HepG2 (cell line): ENCODE results near the gene FGD3. TPM values are rescaled to one million over a fixed set of nuclear protein-coding genes. Genes with fewer than 3 reads are reported as not detected.

Experiments
- ATAC-seq: fragments of 200-7000 bp; cut with Tn5 transposase; 3 replicates; pipeline ENCODE4 v1.9.1; 2020; ENCODE audit warnings: mild to moderate bottlenecking, moderate library complexity
- BruUV-seq: library from RNA; stranded (reverse); fragments of 400-500 nt; replicated peaks from 2 replicates; lab custom pipeline; 2021; lab: Mats Ljungman, UMichigan
- CTCF ChIA-PET: fragments of 300-600 bp; formaldehyde crosslinking; extraction: SDS; loops from one replicate; lab custom pipeline; 2021; ENCODE audit warnings: low total read pairs, inconsistent platforms, low intra/inter-chr PET ratio; lab: Yijun Ruan, JAX
- POLR2A ChIA-PET: fragments of 350-600 bp; sonication (Branson Sonifier 250); formaldehyde crosslinking; loops from one replicate; lab custom pipeline; 2020; ENCODE audit warnings: antibody characterized with exemption, inconsistent platforms; lab: Yijun Ruan, JAX
- DNase-seq: peaks from one replicate; pipeline ENCODE4 v3.0.0-alpha.2; 2015; ENCODE audit warnings: low spot score
- FAIRE-seq: peaks from 3 replicates; lab custom pipeline; 2011; peaks lifted over from hg19 to GRCh38; lab: Jason Lieb, UNC
- H2AFZ ChIP-seq: one replicate; pipeline ENCODE4 v1.6.1; 2011; ENCODE audit warnings: low read length, inconsistent platforms
- H3K27ac ChIP-seq: fragments of 300-600 bp; 3 replicates; pipeline ENCODE4 v1.8.0; 2011; ENCODE audit warnings: mixed run types, mild to moderate bottlenecking, mixed read lengths, low read length, inconsistent platforms; ENCODE audit not compliant: insufficient read depth; ENCODE audit errors: extremely low read length
- H3K27me3 ChIP-seq, 2 experiments: fragments of 200-600 bp in 1 of 2; 2 replicates in 1 of 2; 3 replicates in 1 of 2; pipeline versions ENCODE4 v1.6.0 to v1.8.0; 2011; ENCODE audit warnings: low read length in 2 of 2, mild to moderate bottlenecking in 2 of 2, moderate library complexity in 2 of 2, inconsistent platforms in 1 of 2; ENCODE audit not compliant: insufficient read depth in 2 of 2, control insufficient read depth in 1 of 2
- H3K36me3 ChIP-seq, 2 experiments: fragments of 200-600 bp in 1 of 2; replicated peaks in 1 of 2; 2 replicates in 1 of 2; 3 replicates in 1 of 2; pipeline versions ENCODE4 v1.5.1 to v1.8.0; 2011; ENCODE audit warnings: low read length in 2 of 2, inconsistent platforms in 1 of 2; ENCODE audit not compliant: insufficient read depth in 2 of 2, control insufficient read depth in 1 of 2
- H3K4me1 ChIP-seq: 2 replicates; pipeline ENCODE4 v1.5.1; 2012; ENCODE audit warnings: low read length, inconsistent platforms; ENCODE audit not compliant: insufficient read depth
- H3K4me2 ChIP-seq: 2 replicates; pipeline ENCODE4 v1.6.0; 2011; ENCODE audit warnings: low read depth, low read length, inconsistent platforms
- H3K4me3 ChIP-seq, 3 experiments: fragments of 200-600 bp in 1 of 3; sonication (generic), shearing (Covaris generic) in 1 of 3; replicated peaks in 1 of 3; 2 replicates each; pipeline ENCODE4 v1.5.1; 2011 to 2016; ENCODE audit warnings: low read length in 3 of 3, inconsistent platforms in 2 of 3, low read depth in 2 of 3, mild to moderate bottlenecking in 2 of 3, control low read depth in 1 of 3, mixed read lengths in 1 of 3; ENCODE audit not compliant: insufficient read depth in 1 of 3
- H3K79me2 ChIP-seq: one replicate; pipeline ENCODE4 v1.6.1; 2011; ENCODE audit warnings: low read length, inconsistent platforms; ENCODE audit not compliant: insufficient read depth
- H3K9ac ChIP-seq: 2 replicates; pipeline ENCODE4 v1.6.0; 2011; ENCODE audit warnings: mild to moderate bottlenecking, low read depth, low read length, inconsistent platforms; ENCODE audit not compliant: insufficient read depth
- H3K9me3 ChIP-seq: 2 replicates; pipeline ENCODE4 v1.5.1; 2012; ENCODE audit warnings: mild to moderate bottlenecking, low read length
- H4K20me1 ChIP-seq: 2 replicates; pipeline ENCODE4 v1.6.0; 2011; ENCODE audit warnings: inconsistent platforms, mild to moderate bottlenecking, low read length, moderate library complexity; ENCODE audit not compliant: insufficient read depth
- ATM ChIP-seq: fragments of 450-650 bp; IDR thresholded peaks from 2 replicates; pipeline ENCODE4 v1.7.1; 2017; ENCODE audit warnings: mild to moderate bottlenecking, borderline replicate concordance
- GTF3A ChIP-seq: sonication (generic); formaldehyde crosslinking; conservative IDR thresholded peaks from 2 replicates; pipeline ENCODE4 v1.4.0; 2020; ENCODE audit warnings: mild to moderate bottlenecking, missing genetic modification reagents
- HCFC1 ChIP-seq: fragments of 150-350 bp; IDR thresholded peaks from 2 replicates; pipeline ENCODE4 v1.6.1; 2014; ENCODE audit warnings: low read depth, low read length
- HIVEP1 ChIP-seq: sonication (generic); formaldehyde crosslinking; IDR thresholded peaks from 2 replicates; pipeline ENCODE4 v1.4.0; 2020; ENCODE audit warnings: mild to moderate bottlenecking, missing genetic modification reagents
- HNF1B ChIP-seq: sonication (generic); formaldehyde crosslinking; IDR thresholded peaks from 2 replicates; pipeline ENCODE4 v1.5.1; 2020; ENCODE audit warnings: mild to moderate bottlenecking, moderate library complexity, missing genetic modification reagents
- PCBP1 ChIP-seq: fragments of 200-400 bp; formaldehyde crosslinking; IDR thresholded peaks from 2 replicates; pipeline ENCODE4 v1.6.1; 2017; ENCODE audit warnings: mild to moderate bottlenecking, low read depth, low read length, borderline replicate concordance
- RNF219 ChIP-seq: sonication (generic); formaldehyde crosslinking; IDR thresholded peaks from 2 replicates; pipeline ENCODE4 v1.5.0; 2020; ENCODE audit warnings: mild to moderate bottlenecking, missing genetic modification reagents
- SUZ12 ChIP-seq: fragments of 150-350 bp; IDR thresholded peaks from 2 replicates; pipeline ENCODE4 v1.6.1; 2014; ENCODE audit warnings: low read depth, low read length
- TBX3 ChIP-seq: fragments of 450-650 bp; IDR thresholded peaks from 2 replicates; pipeline ENCODE4 v1.6.1; 2017; ENCODE audit warnings: antibody characterized with exemption, mild to moderate bottlenecking, inconsistent platforms, borderline replicate concordance
- THAP8 ChIP-seq: sonication (generic); formaldehyde crosslinking; IDR thresholded peaks from 2 replicates; pipeline ENCODE4 v1.5.1; 2020; ENCODE audit warnings: missing genetic modification reagents, mild to moderate bottlenecking, borderline replicate concordance
- ZBTB21 ChIP-seq: sonication (generic); formaldehyde crosslinking; IDR thresholded peaks from 2 replicates; pipeline ENCODE4 v1.4.0; 2020; ENCODE audit warnings: missing genetic modification reagents
- ZNF20 ChIP-seq: sonication (generic); formaldehyde crosslinking; IDR thresholded peaks from 2 replicates; pipeline ENCODE4 v1.4.0; 2020; ENCODE audit warnings: mild to moderate bottlenecking, moderate library complexity, missing genetic modification reagents
- ZNF432 ChIP-seq: sonication (generic); formaldehyde crosslinking; IDR thresholded peaks from 2 replicates; pipeline ENCODE4 v1.5.0; 2020; ENCODE audit warnings: missing genetic modification reagents, mild to moderate bottlenecking, borderline replicate concordance
- ZNF75D ChIP-seq: sonication (generic); formaldehyde crosslinking; IDR thresholded peaks from 2 replicates; pipeline ENCODE4 v1.8.1; 2023; ENCODE audit warnings: missing genetic modification reagents, mild to moderate bottlenecking, borderline replicate concordance
- ZNF776 ChIP-seq: sonication (generic); formaldehyde crosslinking; IDR thresholded peaks from 2 replicates; pipeline ENCODE4 v1.4.0; 2020; ENCODE audit warnings: mild to moderate bottlenecking, missing genetic modification reagents
- WGBS: methylation state at CpG from one replicate; pipeline ENCODE4 v1.1.6; 2017; ENCODE audit warnings: low lambda C conversion rate; 5-methylcytosine and 5-hydroxymethylcytosine counted together
- in situ Hi-C: cut with HindIII; loops from 2 replicates; pipeline ENCODE4 v1.10.0; 2017; ENCODE audit warnings: low pct_unique_long_range_greater_than_20kb; ENCODE audit not compliant: extremely low pct_ligation_motif_present
- intact Hi-C: fragments of 100-400 bp; cut with micrococcal nuclease; formaldehyde crosslinking; loops from one replicate; pipeline ENCODE4 v1.10.0; 2022; ENCODE audit not compliant: unreplicated experiment
- polyA plus RNA-seq, 8 experiments: library from polyadenylated mRNA; depleted of rRNA in 3 of 8; stranded (reverse) in 7 of 8; unstranded in 1 of 8; fragments of >200 nt; fragmentation: Illumina TruSeq in 4 of 8; extraction: Trizol in 4 of 8; gene quantifications; 2 replicates each; pipeline versions ENCODE4 v1.2.1 to v1.2.3, GENCODE V29; 2011 to 2016; ENCODE audit warnings: low read depth in 4 of 8, missing spikeins in 1 of 8, mixed read lengths in 1 of 8; ENCODE audit not compliant: insufficient read depth in 1 of 8
- total RNA-seq, 5 experiments: library from RNA; depleted of rRNA; stranded (reverse); fragments of >200 nt; fragmentation: Illumina TruSeq; extraction: Trizol; gene quantifications; 2 replicates each; pipeline ENCODE4 v1.2.3, GENCODE V29; 2016; ENCODE audit warnings: low read depth in 1 of 5

Gene FGD3
- total and polyA plus RNA-seq, 2 of the 13 experiments (the other 11 are each of a cell fraction or from before 2014, with no cell fraction given): 0.53 to 1.1 TPM

- TF ChIP-seq ZNF20 (CRISPR knock-in tag): no peak
- peak; percentile 26; the same call in 1 of the 2 replicates for TF ChIP-seq SUZ12
- TF ChIP-seq PCBP1: no peak
- TF ChIP-seq HCFC1: peak; percentile 30; the same call in 1 of the 2 replicates
Measured at GRCh38 chr9:93071464-93071863, 124.1 kb downstream of the FGD3 start (continued).

- H3K36me3 ChIP-seq: no peaks in the 10 kb centered on the region
- POLR2A ChIA-PET: no interaction called here
- no TSS peak for BruUV-seq
- H3K4me1 ChIP-seq: peaks cover 15% of the 10 kb centered on the region; the same call in 1 of the 2 replicates
- ATAC-seq (no peak), DNase-seq (no peak), FAIRE-seq (no peak)
- H3K9ac ChIP-seq: no peak overlapping the region
- CTCF ChIA-PET: no interaction called here
- H3K27me3 ChIP-seq: no peaks in the 10 kb centered on the region
- no peak overlapping the region for H3K4me2 ChIP-seq
- in situ Hi-C loops (no loop called here), intact Hi-C loops (no loop called here)
- no peaks in the 10 kb centered on the region for H3K79me2 ChIP-seq
- no peak overlapping the region for H3K27ac ChIP-seq
- no peaks in the 10 kb centered on the region for H3K9me3 ChIP-seq
- no peaks in the 10 kb centered on the region for H4K20me1 ChIP-seq
- H3K4me3 ChIP-seq: no peak overlapping the region
- TF ChIP-seq ZNF776 (CRISPR knock-in tag) (no peak), TBX3 (no peak), HNF1B (CRISPR knock-in tag) (no peak), ZNF75D (CRISPR knock-in tag) (no peak), HIVEP1 (CRISPR knock-in tag) (no peak), ZBTB21 (CRISPR knock-in tag) (no peak), GTF3A (CRISPR knock-in tag) (no peak), RNF219 (no peak), ATM (no peak), ZNF432 (no peak), THAP8 (CRISPR knock-in tag) (no peak)
- H2AFZ ChIP-seq: no peak overlapping the region
- WGBS: 47% methylated on average over 5 of the region's 5 CpGs
Measured at GRCh38 chr9:93072383-93072795, 125.1 kb downstream of the FGD3 start.
